ENCODE measurements around the gene BRINP3. TPM values are rescaled to one million over a fixed set of nuclear protein-coding genes. Genes with fewer than 3 reads are reported as not detected.

The BRINP3 gene
- total and polyA plus RNA-seq, 2 of the 13 experiments (the other 11 are each of a cell fraction or from before 2014, with no cell fraction given), result not detected

DNA sequence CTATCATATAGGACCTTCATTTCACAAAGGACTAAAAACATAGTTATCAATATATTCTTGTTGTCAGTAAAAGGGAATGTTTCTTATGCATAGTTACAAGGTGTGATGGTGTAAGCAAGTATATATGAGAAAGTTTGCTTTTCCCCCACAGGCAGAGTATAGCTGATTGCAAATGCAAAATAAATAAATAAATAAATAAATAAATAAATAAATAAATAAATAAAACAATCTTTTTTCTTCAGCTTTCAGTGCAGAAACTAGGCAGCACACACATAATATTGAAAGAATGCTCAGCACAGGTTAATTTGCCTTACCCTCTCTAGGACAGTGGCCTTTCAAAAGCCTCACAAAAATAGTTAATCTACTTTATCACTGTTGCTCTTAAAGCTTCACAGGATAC is 138.8 kb downstream of the BRINP3 start:
- H3K27me3 ChIP-seq (ENCODE audit: control insufficient read depth in 1 of 2, insufficient read depth in 2 of 2, low read length in 2 of 2), result no peaks in the 10 kb centered on the region
- in situ Hi-C loops (cut with HindIII; ENCODE audit: extremely low pct_ligation_motif_present, low pct_unique_long_range_greater_than_20kb) (no loop called here), intact Hi-C loops (cut with micrococcal nuclease; ENCODE audit: unreplicated experiment) (no loop called here)
- ChIA-PET CTCF (ENCODE audit: low intra/inter-chr PET ratio, low total read pairs) (no interaction called here), POLR2A (no interaction called here)
- no peak overlapping the region for H3K4me3 ChIP-seq (replicated peaks in 1 of 3; ENCODE audit: insufficient read depth in 1 of 3, low read depth in 2 of 3, low read length in 3 of 3)
- no peaks in the 10 kb centered on the region for H3K4me1 ChIP-seq (ENCODE audit: insufficient read depth, low read length)
- no peak for ATAC-seq
- H3K36me3 ChIP-seq (replicated peaks in 1 of 2; ENCODE audit: control insufficient read depth in 1 of 2, insufficient read depth in 2 of 2, low read length in 2 of 2), result no peaks in the 10 kb centered on the region
- no peak overlapping the region for H2AFZ ChIP-seq (ENCODE audit: low read length)
- no peak for DNase-seq (ENCODE audit: low spot score)
- H3K79me2 ChIP-seq (ENCODE audit: insufficient read depth, low read length), result no peaks in the 10 kb centered on the region
- no TSS peak for BruUV-seq (replicated peaks)
- no peak overlapping the region for H3K27ac ChIP-seq (ENCODE audit: extremely low read length, insufficient read depth, low read length)
- no peak overlapping the region for H3K9ac ChIP-seq (ENCODE audit: insufficient read depth, low read depth, low read length)
- H3K9me3 ChIP-seq (ENCODE audit: low read length), result no peaks in the 10 kb centered on the region
- no peak for FAIRE-seq
- no peaks in the 10 kb centered on the region for H4K20me1 ChIP-seq (ENCODE audit: insufficient read depth, low read length)
- no peak overlapping the region for H3K4me2 ChIP-seq (ENCODE audit: low read depth, low read length)
- no peak for TF ChIP-seq SNAI1 (CRISPR knock-in tag; IDR thresholded peaks at IDR 0.05; ENCODE audit: borderline replicate concordance)
- no peak for TF ChIP-seq ZBTB21 (CRISPR knock-in tag; IDR thresholded peaks at IDR 0.05)
- no peak for TF ChIP-seq LBX2 (CRISPR knock-in tag; IDR thresholded peaks at IDR 0.05; ENCODE audit: borderline replicate concordance)
- TF ChIP-seq SOX13 (IDR thresholded peaks at IDR 0.05), result no peak
- no peak for TF ChIP-seq SOX13 (CRISPR knock-in tag; conservative IDR thresholded peaks at IDR 0.05 in 1 of 2, IDR thresholded peaks at IDR 0.05 in 1 of 2)
- TF ChIP-seq, protein P1, sequence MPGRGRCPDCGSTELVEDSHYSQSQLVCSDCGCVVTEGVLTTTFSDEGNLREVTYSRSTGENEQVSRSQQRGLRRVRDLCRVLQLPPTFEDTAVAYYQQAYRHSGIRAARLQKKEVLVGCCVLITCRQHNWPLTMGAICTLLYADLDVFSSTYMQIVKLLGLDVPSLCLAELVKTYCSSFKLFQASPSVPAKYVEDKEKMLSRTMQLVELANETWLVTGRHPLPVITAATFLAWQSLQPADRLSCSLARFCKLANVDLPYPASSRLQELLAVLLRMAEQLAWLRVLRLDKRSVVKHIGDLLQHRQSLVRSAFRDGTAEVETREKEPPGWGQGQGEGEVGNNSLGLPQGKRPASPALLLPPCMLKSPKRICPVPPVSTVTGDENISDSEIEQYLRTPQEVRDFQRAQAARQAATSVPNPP (CRISPR knock-in tag; IDR thresholded peaks at IDR 0.05), result no peak
- TF ChIP-seq SIN3B (IDR thresholded peaks at IDR 0.05; ENCODE audit: low read length), result no peak
- no peak for TF ChIP-seq ZNF441 (CRISPR knock-in tag; IDR thresholded peaks at IDR 0.05; ENCODE audit: borderline replicate concordance)
- TF ChIP-seq ZFP62 (CRISPR knock-in tag; IDR thresholded peaks at IDR 0.05), result no peak
- TF ChIP-seq GPN1 (CRISPR knock-in tag; IDR thresholded peaks at IDR 0.05; ENCODE audit: borderline replicate concordance), result no peak
- TF ChIP-seq ZNF83 (CRISPR knock-in tag; IDR thresholded peaks at IDR 0.05; ENCODE audit: borderline replicate concordance), result no peak
- TF ChIP-seq, protein P2, sequence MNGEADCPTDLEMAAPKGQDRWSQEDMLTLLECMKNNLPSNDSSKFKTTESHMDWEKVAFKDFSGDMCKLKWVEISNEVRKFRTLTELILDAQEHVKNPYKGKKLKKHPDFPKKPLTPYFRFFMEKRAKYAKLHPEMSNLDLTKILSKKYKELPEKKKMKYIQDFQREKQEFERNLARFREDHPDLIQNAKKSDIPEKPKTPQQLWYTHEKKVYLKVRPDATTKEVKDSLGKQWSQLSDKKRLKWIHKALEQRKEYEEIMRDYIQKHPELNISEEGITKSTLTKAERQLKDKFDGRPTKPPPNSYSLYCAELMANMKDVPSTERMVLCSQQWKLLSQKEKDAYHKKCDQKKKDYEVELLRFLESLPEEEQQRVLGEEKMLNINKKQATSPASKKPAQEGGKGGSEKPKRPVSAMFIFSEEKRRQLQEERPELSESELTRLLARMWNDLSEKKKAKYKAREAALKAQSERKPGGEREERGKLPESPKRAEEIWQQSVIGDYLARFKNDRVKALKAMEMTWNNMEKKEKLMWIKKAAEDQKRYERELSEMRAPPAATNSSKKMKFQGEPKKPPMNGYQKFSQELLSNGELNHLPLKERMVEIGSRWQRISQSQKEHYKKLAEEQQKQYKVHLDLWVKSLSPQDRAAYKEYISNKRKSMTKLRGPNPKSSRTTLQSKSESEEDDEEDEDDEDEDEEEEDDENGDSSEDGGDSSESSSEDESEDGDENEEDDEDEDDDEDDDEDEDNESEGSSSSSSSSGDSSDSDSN (CRISPR knock-in tag; IDR thresholded peaks at IDR 0.05), result no peak
- TF ChIP-seq, protein P3, sequence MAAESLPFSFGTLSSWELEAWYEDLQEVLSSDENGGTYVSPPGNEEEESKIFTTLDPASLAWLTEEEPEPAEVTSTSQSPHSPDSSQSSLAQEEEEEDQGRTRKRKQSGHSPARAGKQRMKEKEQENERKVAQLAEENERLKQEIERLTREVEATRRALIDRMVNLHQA (CRISPR knock-in tag; IDR thresholded peaks at IDR 0.05), result no peak
- no peak for TF ChIP-seq IKZF4 (CRISPR knock-in tag; IDR thresholded peaks at IDR 0.05; ENCODE audit: borderline replicate concordance, low read depth, not compliant biosample characterization)
- no peak for TF ChIP-seq ZNF460 (CRISPR knock-in tag; IDR thresholded peaks at IDR 0.05; ENCODE audit: borderline replicate concordance)
- no peak for TF ChIP-seq HOXA5 (CRISPR knock-in tag; IDR thresholded peaks at IDR 0.05)
- TF ChIP-seq RXRB (CRISPR knock-in tag; IDR thresholded peaks at IDR 0.05; ENCODE audit: borderline replicate concordance), result no peak
- TF ChIP-seq, protein P4, sequence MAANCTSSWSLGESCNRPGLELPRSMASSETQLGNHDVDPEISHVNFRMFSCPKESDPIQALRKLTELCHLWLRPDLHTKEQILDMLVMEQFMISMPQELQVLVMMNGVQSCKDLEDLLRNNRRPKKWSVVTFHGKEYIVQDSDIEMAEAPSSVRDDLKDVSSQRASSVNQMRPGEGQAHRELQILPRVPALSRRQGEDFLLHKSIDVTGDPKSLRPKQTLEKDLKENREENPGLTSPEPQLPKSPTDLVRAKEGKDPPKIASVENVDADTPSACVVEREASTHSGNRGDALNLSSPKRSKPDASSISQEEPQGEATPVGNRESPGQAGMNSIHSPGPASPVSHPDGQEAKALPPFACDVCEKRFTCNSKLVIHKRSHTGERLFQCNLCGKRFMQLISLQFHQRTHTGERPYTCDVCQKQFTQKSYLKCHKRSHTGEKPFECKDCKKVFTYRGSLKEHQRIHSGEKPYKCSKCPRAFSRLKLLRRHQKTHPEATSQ (CRISPR knock-in tag; IDR thresholded peaks at IDR 0.05; ENCODE audit: borderline replicate concordance), result no peak
- TF ChIP-seq, protein P5, sequence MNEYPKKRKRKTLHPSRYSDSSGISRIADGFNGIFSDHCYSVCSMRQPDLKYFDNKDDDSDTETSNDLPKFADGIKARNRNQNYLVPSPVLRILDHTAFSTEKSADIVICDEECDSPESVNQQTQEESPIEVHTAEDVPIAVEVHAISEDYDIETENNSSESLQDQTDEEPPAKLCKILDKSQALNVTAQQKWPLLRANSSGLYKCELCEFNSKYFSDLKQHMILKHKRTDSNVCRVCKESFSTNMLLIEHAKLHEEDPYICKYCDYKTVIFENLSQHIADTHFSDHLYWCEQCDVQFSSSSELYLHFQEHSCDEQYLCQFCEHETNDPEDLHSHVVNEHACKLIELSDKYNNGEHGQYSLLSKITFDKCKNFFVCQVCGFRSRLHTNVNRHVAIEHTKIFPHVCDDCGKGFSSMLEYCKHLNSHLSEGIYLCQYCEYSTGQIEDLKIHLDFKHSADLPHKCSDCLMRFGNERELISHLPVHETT (CRISPR knock-in tag; conservative IDR thresholded peaks at IDR 0.05), result no peak
